HG03175 (cell line): ENCODE results near the gene ORC5.

Source experiments
- ATAC-seq: cut with Tn5 transposase; IDR thresholded peaks from one replicate; pipeline ENCODE4 v1.9.1; 2021; ENCODE audit warnings: mild to moderate bottlenecking, moderate library complexity; ENCODE audit not compliant: unreplicated experiment

Gene ORC5

GRCh38 chr7:104130726-104131125, 77.1 kb downstream of the ORC5 start:
- ATAC-seq, result no peak

DNA sequence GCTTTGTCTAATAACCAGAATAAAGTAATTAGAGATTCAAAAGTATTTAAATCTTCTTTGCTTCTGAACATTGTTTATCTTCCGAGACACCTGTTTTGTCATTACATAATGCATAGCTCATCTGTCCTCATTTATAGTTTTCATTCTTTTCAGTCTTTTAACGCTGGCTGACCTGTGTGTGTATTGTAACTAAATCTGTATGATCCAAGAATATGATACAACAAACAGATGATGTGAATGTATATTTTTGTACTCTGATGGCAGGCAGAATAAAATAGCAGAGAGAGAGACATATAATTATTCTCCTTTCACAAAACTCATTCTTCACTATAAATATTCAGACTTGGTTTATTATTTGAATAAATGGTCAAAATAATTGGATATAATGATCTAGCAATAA, 80.6 kb downstream of the ORC5 start:
- no peak for ATAC-seq

DNA sequence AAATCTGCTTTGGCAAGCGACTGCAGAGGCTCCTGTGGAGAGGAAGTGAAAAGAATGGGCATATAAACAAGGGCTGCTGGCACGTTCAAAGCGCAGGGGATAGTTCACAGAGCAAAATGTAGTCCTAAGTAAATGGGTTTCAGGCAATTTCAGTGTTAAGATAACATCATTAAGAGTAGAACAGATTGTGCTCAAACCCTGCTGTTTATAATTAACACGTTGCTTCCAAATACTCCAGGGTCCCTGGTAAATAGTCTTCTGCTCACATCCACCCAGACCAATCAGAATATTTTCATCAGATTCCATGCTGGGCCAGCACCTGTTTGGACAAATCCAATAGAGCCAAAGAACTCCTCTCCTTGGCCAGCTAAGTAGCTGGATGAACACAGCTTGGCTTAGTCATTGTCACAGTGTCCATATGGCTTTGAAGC, 81.4 kb downstream of the ORC5 start:
- ATAC-seq, result no peak

DNA sequence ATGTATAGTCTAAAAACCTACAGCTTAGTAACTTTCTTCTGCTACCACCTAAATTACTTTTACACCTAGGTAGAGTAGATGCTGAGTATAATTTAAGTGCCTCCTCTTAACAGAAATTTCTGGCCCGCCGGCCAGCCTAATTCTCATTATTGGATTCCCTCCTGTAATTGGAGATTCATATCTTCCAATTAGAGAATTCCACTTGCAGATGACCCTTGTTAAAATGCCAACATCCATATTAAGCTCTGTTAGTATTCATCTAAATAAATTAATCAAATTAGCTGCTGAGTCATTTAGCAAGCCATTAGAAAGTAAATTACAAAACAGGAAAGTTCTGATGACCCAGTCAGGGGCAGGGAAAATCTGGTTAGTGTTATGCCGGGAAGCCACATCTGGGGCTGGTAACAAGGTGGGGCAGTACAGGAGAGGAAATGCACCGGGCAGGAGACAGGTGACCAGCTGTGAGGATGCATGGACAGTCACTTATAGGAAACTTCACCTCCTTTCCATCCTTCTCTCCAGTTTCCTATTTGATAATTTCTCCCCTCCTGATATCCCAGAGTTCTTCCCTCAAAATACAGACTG, 82.8 kb downstream of the ORC5 start:
- ATAC-seq, result no peak

GRCh38 chr7:104124469-104124868, 83.3 kb downstream of the ORC5 start:
- no peak for ATAC-seq

- ATAC-seq, result no peak
These were observed 84.0 kb downstream of the ORC5 start for GRCh38 chr7:104123786-104124185.

GRCh38 chr7:104113788-104114187, 94.0 kb downstream of the ORC5 start:
- no peak for ATAC-seq

GRCh38 chr7:104112623-104113022, 95.2 kb downstream of the ORC5 start:
- no peak for ATAC-seq

GRCh38 chr7:104111271-104111670, 96.5 kb downstream of the ORC5 start:
- no peak for ATAC-seq

DNA sequence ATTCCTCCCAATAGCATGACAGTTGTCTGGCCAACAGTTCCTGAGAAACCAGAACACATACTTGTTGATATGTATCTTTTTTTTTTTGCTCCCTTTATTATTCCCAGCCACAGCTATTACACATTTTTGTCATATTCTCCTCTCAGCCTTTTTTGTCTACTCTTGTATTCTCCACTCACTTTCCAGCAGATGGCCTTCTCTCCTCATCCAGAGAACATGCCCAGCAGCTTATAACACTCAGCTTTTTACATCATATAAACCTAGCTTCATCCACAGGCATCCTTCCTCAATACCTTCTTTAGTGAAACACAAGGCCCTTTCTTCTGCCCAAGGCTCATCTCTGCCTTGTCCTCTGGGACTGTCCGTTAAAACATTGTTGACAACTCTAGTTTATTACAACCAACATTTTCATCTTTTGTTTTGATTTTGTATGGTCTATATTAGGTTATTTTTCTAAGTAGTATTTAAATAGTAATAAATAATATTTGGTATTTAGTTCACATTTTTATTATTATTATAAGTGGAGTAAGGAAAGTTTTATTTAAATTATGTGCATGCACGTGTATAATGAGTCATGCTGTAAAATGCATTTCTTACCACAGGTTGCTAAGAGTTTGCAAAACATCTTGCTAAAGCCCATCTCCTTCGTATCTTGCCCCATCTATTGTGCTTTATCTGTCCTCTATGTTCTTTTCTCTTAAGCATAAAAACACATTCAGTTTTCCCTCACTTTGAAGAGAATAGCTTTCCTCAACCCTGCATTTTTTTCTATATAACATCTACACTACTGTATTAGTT, 101.5 kb downstream of the ORC5 start:
- ATAC-seq, result no peak

DNA sequence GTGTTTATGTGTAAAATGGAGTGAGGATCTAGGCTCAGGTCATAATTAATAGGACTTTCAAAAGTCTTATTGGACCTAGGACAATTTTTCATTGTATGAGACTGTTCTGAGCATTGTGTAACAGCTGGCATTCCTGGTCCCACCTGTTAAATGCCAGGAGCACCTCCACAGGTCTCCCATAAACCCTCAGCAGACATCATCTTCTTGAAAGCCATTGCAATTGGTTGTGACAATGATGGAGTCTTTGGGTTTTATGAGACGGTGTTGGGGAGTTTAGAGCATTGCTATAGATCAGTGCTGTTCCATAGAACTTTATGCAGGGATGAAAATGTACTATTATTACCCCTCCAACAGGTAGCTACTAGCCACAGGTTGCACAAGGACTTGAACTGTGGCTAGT, 108.9 kb downstream of the ORC5 start:
- ATAC-seq, result no peak

- no peak for ATAC-seq
These were observed 111.1 kb downstream of the ORC5 start for GRCh38 chr7:104096683-104097082.

DNA sequence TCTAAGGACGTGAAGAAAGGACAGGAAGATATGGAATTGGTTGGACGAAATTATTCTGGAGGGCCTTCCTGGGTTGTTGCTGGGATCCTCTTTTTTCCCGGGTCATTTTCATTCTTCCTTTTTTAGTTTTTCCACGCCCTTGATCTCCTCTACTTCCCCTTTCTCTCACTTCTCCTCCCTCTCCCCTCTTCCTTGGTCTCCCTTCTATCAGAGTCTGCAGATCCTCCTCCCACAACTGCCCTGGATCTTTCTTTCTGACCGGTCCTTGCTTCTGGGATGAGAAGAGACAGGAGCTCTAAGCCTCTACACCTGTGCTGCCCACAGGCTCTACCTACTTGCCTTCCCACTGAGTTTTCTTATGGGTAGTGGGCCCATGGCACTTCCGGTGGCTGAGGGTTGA, 114.7 kb downstream of the ORC5 start:
- ATAC-seq, result no peak

GRCh38 chr7:104091242-104091641, 116.6 kb downstream of the ORC5 start:
- no peak for ATAC-seq

DNA sequence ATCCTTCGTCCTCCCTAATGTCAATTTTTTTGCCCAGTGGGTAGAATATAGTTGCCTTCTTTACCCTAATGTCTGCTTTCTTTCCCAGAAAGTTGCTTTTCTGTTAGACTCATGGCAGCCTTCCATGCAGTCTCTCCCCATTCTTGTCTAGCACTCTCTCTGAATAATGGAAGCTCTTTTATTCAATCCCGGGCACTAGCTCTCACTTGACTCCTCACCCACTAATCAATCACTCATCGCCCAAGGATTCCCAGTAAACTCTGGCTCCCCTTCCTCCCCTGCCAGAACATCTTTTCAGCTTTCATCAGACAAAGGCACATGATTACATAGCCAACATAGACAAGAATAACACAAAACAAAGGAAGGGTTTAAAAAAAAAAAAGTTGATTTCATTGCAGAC, 118.2 kb downstream of the ORC5 start:
- ATAC-seq, result no peak

- no peak for ATAC-seq
These were observed 118.8 kb downstream of the ORC5 start for GRCh38 chr7:104089061-104089460.
